GOT3 (cell line): Measurements from ENCODE around the gene PTPN20.
A peak's percentile ranks its signal among the peaks of the same experiment; 100 is the strongest.

Source experiments
- DNase-seq: peaks from one replicate; lab custom pipeline; 2025; ENCODE audit warnings: mixed read lengths; lab: John Stamatoyannopoulos, UW

PTPN20 gene

GRCh38 chr10:47034441-47035051, 123.3 kb downstream of the PTPN20 start:
- no peak for DNase-seq

- DNase-seq = no peak
Observed at GRCh38 chr10:47035171-47035818, 124.1 kb downstream of the PTPN20 start.

- DNase-seq = no peak
Observed at GRCh38 chr10:47035819-47036337, 124.7 kb downstream of the PTPN20 start.

- no peak for DNase-seq
Observed at GRCh38 chr10:47036771-47037170, 125.5 kb downstream of the PTPN20 start.

- no peak for DNase-seq
Observed at GRCh38 chr10:47037654-47038425, 126.6 kb downstream of the PTPN20 start.

- no peak for DNase-seq
Observed at GRCh38 chr10:47038881-47039561, 127.8 kb downstream of the PTPN20 start.

- no peak for DNase-seq
Observed at GRCh38 chr10:47039562-47039913, 128.3 kb downstream of the PTPN20 start.

- DNase-seq = no peak
Observed at GRCh38 chr10:47040041-47040491, 128.8 kb downstream of the PTPN20 start.

- no peak for DNase-seq
Observed at GRCh38 chr10:47040681-47041080, 129.5 kb downstream of the PTPN20 start.

- DNase-seq = no peak
Observed at GRCh38 chr10:47041396-47042198, 130.4 kb downstream of the PTPN20 start.

- DNase-seq = no peak
Observed at GRCh38 chr10:47042199-47042473, 130.9 kb downstream of the PTPN20 start.

- no peak for DNase-seq
Observed at GRCh38 chr10:47042780-47043750, 131.8 kb downstream of the PTPN20 start.

GRCh38 chr10:47043928-47044538, 132.8 kb downstream of the PTPN20 start:
- DNase-seq = no peak

- DNase-seq = no peak
Observed at GRCh38 chr10:47044741-47045140, 133.5 kb downstream of the PTPN20 start.

- no peak for DNase-seq
Observed at GRCh38 chr10:47045331-47045861, 134.2 kb downstream of the PTPN20 start.

- DNase-seq = no peak
Observed at GRCh38 chr10:47046321-47047126, 135.3 kb downstream of the PTPN20 start.

GRCh38 chr10:47047127-47047504, 135.9 kb downstream of the PTPN20 start:
- no peak for DNase-seq

- DNase-seq = peak; percentile 23
Observed at GRCh38 chr10:47047577-47048525, 136.6 kb downstream of the PTPN20 start.
